SK-N-SH treated with all-trans-retinoic acid at 6 μM for 48 hours (cell line): ENCODE data around the gene KLK10.

Experiments used
- ATAC-seq: fragments of 200-7000 bp; cut with Tn5 transposase; 3 replicates; pipeline ENCODE4 v1.9.1; 2020; ENCODE audit warnings: mild to moderate bottlenecking, moderate library complexity
- ARNTL ChIP-seq: fragments of 450-650 bp; formaldehyde crosslinking; IDR thresholded peaks from 2 replicates; pipeline ENCODE4 v1.5.0; 2020; ENCODE audit warnings: low read depth, mild to moderate bottlenecking, moderate library complexity, borderline replicate concordance
- BACH2 ChIP-seq: fragments of 250-450 bp; sonication (Bioruptor Pico); IDR thresholded peaks from 2 replicates; pipeline ENCODE4 v1.9.0; 2021; ENCODE audit warnings: mild to moderate bottlenecking, borderline replicate concordance
- CSDC2 ChIP-seq: fragments of 250-450 bp; sonication (Bioruptor Pico); IDR thresholded peaks from 2 replicates; pipeline ENCODE4 v1.5.0; 2020; ENCODE audit warnings: mild to moderate bottlenecking, moderate library complexity
- ESRRG ChIP-seq: fragments of 250-450 bp; sonication (Bioruptor Pico); IDR thresholded peaks from 2 replicates; pipeline ENCODE4 v1.6.1; 2021; ENCODE audit warnings: mild to moderate bottlenecking
- GLIS3 ChIP-seq: fragments of 250-450 bp; sonication (Bioruptor Pico); IDR thresholded peaks from 2 replicates; pipeline ENCODE4 v1.5.0; 2020; ENCODE audit warnings: mild to moderate bottlenecking, moderate library complexity
- ISL1 ChIP-seq: fragments of 250-450 bp; sonication (Bioruptor Pico); IDR thresholded peaks from 2 replicates; pipeline ENCODE4 v2.1.2; 2022; ENCODE audit warnings: mild to moderate bottlenecking, moderate library complexity
- OSR1 ChIP-seq: fragments of 250-450 bp; sonication (Bioruptor Pico); IDR thresholded peaks from 2 replicates; pipeline ENCODE4 v1.8.0; 2022; ENCODE audit warnings: moderate library complexity, mild to moderate bottlenecking, inconsistent platforms
- PPARA ChIP-seq: fragments of 250-450 bp; sonication (Bioruptor Pico); IDR thresholded peaks from 2 replicates; pipeline ENCODE4 v1.5.0; 2020; ENCODE audit warnings: mild to moderate bottlenecking, borderline replicate concordance
- RARB ChIP-seq: fragments of 250-450 bp; sonication (Bioruptor Pico); IDR thresholded peaks from 2 replicates; pipeline ENCODE4 v1.8.0; 2021; ENCODE audit warnings: mild to moderate bottlenecking, moderate library complexity
- SNAI2 ChIP-seq: fragments of 250-450 bp; sonication (Bioruptor Pico); IDR thresholded peaks from 2 replicates; pipeline ENCODE4 v1.5.0; 2020; ENCODE audit warnings: mild to moderate bottlenecking, moderate library complexity
- TCF4 ChIP-seq: fragments of 250-450 bp; sonication (Bioruptor Pico); IDR thresholded peaks from 2 replicates; pipeline ENCODE4 v1.8.0; 2021; ENCODE audit warnings: mild to moderate bottlenecking, moderate library complexity, borderline replicate concordance
- TOX ChIP-seq: fragments of 250-450 bp; sonication (Bioruptor Pico); IDR thresholded peaks from 2 replicates; pipeline ENCODE4 v1.8.0; 2021; ENCODE audit warnings: mild to moderate bottlenecking, moderate library complexity, borderline replicate concordance
- ZC3H10 ChIP-seq: fragments of 250-450 bp; sonication (Bioruptor Pico); IDR thresholded peaks from 2 replicates; pipeline ENCODE4 v1.5.1; 2021; ENCODE audit warnings: mild to moderate bottlenecking, moderate library complexity
- ZFP3 ChIP-seq: fragments of 250-450 bp; sonication (Bioruptor Pico); IDR thresholded peaks from 2 replicates; pipeline ENCODE4 v1.5.0; 2020; ENCODE audit warnings: mild to moderate bottlenecking, moderate library complexity
- ZFP30 ChIP-seq: fragments of 450-650 bp; formaldehyde crosslinking; IDR thresholded peaks from 2 replicates; pipeline ENCODE4 v1.5.0; 2022; ENCODE audit warnings: mild to moderate bottlenecking, moderate library complexity
- ZNF565 ChIP-seq: fragments of 450-650 bp; formaldehyde crosslinking; conservative IDR thresholded peaks from 2 replicates; pipeline ENCODE4 v1.5.0; 2020; ENCODE audit warnings: low read depth, mild to moderate bottlenecking, moderate library complexity
- ZNF70 ChIP-seq: fragments of 450-650 bp; formaldehyde crosslinking; IDR thresholded peaks from 2 replicates; pipeline ENCODE4 v1.5.0; 2020; ENCODE audit warnings: mild to moderate bottlenecking, moderate library complexity
- ZNF8 ChIP-seq: fragments of 450-650 bp; formaldehyde crosslinking; IDR thresholded peaks from 2 replicates; pipeline ENCODE4 v1.5.0; 2020; ENCODE audit warnings: mild to moderate bottlenecking, moderate library complexity
- TF ChIP-seq, protein P1 (sequence below): fragments of 250-450 bp; sonication (Bioruptor Pico); IDR thresholded peaks from 2 replicates; pipeline ENCODE4 v1.8.0; 2020; ENCODE audit warnings: mild to moderate bottlenecking, moderate library complexity, borderline replicate concordance
- TF ChIP-seq, protein P2 (sequence below): fragments of 250-450 bp; sonication (Bioruptor Pico); IDR thresholded peaks from 2 replicates; pipeline ENCODE4 v1.5.0; 2020; ENCODE audit warnings: mild to moderate bottlenecking, moderate library complexity
- TF ChIP-seq, protein P3 (sequence below): fragments of 250-450 bp; sonication (Bioruptor Pico); IDR thresholded peaks from 2 replicates; pipeline ENCODE4 v1.5.1; 2020; ENCODE audit warnings: low read depth, mild to moderate bottlenecking, moderate library complexity
- TF ChIP-seq, protein P4 (sequence below): fragments of 250-450 bp; sonication (Bioruptor Pico); IDR thresholded peaks from 2 replicates; pipeline ENCODE4 v1.5.1; 2021; ENCODE audit warnings: mild to moderate bottlenecking, moderate library complexity

The KLK10 gene

DNA sequence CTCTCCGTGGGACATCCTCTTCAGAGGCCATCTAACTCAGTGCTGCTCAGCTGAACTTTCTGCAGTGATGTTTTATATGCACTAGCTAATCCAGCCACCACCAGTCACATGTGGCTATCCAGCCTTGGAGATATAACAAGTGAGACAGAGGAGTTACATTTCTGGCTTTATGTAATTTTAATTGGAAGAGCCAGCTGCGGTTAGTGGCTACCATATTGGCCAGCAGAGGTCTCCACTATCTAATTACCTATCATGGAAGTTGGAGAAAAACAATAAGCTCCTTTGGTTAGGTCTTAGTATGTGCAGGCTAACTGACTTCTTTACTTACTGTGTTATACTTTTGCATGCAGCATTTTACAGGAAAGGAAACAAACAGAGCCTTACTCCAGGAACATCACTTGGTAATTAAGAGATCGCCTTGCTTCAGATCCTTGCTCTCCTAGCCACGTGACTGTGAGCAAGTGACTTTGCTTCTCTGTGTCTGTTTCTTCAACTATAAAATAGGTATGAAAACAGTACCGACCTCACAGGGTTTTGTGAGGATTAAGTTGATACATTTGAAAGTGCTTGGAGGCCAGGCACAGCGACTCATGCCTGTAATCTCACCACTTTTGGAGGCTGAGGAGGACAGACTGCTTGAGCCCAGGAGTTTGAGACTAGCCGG lies 1.6 kb upstream of the KLK10 start:
- TF ChIP-seq, protein P1, sequence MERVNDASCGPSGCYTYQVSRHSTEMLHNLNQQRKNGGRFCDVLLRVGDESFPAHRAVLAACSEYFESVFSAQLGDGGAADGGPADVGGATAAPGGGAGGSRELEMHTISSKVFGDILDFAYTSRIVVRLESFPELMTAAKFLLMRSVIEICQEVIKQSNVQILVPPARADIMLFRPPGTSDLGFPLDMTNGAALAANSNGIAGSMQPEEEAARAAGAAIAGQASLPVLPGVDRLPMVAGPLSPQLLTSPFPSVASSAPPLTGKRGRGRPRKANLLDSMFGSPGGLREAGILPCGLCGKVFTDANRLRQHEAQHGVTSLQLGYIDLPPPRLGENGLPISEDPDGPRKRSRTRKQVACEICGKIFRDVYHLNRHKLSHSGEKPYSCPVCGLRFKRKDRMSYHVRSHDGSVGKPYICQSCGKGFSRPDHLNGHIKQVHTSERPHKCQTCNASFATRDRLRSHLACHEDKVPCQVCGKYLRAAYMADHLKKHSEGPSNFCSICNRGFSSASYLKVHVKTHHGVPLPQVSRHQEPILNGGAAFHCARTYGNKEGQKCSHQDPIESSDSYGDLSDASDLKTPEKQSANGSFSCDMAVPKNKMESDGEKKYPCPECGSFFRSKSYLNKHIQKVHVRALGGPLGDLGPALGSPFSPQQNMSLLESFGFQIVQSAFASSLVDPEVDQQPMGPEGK (CRISPR knock-in tag) = no peak
- TF ChIP-seq TCF4 (CRISPR knock-in tag) (no peak), TOX (no peak), ZFP3 (no peak), PPARA (CRISPR knock-in tag) (no peak), ZNF70 (no peak), BACH2 (CRISPR knock-in tag) (no peak), ZC3H10 (CRISPR knock-in tag) (no peak), ISL1 (no peak), GLIS3 (CRISPR knock-in tag) (no peak)
- TF ChIP-seq, all 23 proteins: peak for 0
- ATAC-seq = peak; percentile 69

DNA sequence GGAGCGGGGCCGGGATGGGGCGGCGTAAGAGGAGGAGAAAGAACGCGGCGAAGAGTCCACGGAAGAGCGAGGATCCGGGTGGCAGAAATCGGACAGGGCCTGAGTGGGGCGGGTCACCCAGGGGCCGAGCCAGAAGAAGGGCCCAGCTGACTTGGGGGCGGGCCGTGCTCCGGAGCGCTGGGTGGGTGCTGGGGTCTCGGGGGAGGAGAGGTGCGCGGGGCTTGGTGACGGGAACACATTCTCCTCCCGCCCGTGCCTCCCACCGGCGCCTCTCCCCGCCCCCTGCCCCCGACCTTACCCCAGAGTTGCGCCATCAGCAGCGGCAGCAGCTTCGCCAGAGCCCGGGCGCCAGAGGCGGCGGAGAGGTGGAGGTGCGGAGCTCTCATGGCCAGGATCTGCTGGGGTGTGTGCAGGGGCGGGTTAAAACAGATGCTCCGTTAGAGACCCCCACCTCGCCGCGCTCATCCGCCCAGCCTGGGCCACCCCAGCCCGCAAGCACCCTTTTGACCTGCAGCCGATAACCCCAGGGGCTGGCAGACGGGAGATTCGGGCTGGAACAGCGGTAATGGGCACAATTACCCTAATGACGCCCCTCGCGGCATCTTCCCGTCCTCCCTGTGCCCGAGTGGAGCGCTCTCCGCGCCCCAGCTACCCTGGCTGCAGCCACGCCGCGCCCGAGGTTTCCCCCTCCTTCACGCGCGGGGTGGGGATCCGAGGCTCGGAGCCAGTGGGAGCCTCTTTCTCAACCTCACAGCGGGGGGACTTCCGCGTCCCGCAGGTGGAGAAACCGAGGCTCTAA lies 565 bp downstream of the KLK10 start:
- TF ChIP-seq ZNF70 = no peak
- no peak for TF ChIP-seq TOX
- TF ChIP-seq CSDC2 (CRISPR knock-in tag) = no peak
- TF ChIP-seq, protein P2, sequence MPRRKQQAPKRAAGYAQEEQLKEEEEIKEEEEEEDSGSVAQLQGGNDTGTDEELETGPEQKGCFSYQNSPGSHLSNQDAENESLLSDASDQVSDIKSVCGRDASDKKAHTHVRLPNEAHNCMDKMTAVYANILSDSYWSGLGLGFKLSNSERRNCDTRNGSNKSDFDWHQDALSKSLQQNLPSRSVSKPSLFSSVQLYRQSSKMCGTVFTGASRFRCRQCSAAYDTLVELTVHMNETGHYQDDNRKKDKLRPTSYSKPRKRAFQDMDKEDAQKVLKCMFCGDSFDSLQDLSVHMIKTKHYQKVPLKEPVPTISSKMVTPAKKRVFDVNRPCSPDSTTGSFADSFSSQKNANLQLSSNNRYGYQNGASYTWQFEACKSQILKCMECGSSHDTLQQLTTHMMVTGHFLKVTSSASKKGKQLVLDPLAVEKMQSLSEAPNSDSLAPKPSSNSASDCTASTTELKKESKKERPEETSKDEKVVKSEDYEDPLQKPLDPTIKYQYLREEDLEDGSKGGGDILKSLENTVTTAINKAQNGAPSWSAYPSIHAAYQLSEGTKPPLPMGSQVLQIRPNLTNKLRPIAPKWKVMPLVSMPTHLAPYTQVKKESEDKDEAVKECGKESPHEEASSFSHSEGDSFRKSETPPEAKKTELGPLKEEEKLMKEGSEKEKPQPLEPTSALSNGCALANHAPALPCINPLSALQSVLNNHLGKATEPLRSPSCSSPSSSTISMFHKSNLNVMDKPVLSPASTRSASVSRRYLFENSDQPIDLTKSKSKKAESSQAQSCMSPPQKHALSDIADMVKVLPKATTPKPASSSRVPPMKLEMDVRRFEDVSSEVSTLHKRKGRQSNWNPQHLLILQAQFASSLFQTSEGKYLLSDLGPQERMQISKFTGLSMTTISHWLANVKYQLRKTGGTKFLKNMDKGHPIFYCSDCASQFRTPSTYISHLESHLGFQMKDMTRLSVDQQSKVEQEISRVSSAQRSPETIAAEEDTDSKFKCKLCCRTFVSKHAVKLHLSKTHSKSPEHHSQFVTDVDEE (CRISPR knock-in tag) = no peak
- no peak for TF ChIP-seq TCF4 (CRISPR knock-in tag)
- no peak for TF ChIP-seq PPARA (CRISPR knock-in tag)
- TF ChIP-seq GLIS3 (CRISPR knock-in tag) = no peak
- no peak for TF ChIP-seq ZNF8
- no peak for TF ChIP-seq ESRRG (CRISPR knock-in tag)
- TF ChIP-seq, protein P3, sequence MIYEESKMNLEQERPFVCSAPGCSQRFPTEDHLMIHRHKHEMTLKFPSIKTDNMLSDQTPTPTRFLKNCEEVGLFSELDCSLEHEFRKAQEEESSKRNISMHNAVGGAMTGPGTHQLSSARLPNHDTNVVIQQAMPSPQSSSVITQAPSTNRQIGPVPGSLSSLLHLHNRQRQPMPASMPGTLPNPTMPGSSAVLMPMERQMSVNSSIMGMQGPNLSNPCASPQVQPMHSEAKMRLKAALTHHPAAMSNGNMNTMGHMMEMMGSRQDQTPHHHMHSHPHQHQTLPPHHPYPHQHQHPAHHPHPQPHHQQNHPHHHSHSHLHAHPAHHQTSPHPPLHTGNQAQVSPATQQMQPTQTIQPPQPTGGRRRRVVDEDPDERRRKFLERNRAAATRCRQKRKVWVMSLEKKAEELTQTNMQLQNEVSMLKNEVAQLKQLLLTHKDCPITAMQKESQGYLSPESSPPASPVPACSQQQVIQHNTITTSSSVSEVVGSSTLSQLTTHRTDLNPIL (CRISPR knock-in tag) = no peak
- no peak for TF ChIP-seq RARB (CRISPR knock-in tag)
- no peak for TF ChIP-seq ISL1
- ATAC-seq = no peak

DNA sequence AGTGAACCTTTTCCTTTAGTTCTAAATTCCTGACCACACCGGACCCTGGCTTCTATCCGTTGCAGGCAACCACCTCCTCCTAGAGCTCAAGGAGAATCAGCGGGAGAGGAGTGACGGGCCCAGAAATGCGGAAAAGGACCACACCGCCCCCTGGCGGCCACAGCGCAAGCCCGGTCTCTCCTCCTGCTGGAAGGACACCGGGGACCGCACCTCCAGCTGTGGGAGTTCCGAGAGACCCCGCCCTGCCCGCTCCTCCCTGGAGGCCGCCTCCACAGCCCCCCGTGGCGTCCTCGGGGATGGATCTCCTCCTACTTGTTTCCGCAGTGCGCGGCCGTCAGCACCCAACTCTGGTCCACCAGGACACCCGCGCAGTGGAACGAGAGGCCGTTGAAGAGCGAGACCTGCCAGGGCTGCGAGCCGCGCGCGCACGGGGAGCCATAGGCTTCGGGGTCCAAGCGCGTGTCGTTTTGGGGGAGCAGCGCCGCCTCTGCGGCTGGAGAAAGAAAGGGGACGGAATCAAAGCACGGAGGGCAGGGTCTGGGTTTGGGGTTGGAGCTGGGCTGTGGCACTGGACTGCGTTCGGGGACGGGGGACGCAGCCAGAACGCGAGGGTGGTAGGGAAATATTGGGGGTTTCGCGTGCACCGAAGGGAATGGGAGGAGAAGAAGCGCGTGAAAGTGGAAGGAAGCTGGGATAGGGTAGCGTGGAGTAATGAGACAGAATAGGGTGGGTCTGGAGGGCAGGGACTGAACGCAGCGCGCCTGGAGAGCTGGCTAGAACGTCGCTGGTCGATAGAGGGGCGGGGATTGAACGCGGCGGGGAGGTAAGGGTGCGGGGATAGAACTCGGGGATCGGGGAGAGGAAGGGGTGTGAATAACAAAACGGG lies 2.5 kb downstream of the KLK10 start:
- ATAC-seq = peak; percentile 76
- no peak for TF ChIP-seq ARNTL
- no peak for TF ChIP-seq SNAI2 (CRISPR knock-in tag)
- no peak for TF ChIP-seq GLIS3 (CRISPR knock-in tag)
- no peak for TF ChIP-seq ZC3H10 (CRISPR knock-in tag)
- TF ChIP-seq ZNF8 = no peak
- TF ChIP-seq BACH2 (CRISPR knock-in tag) = no peak
- TF ChIP-seq, protein P3 (CRISPR knock-in tag) = no peak
- TF ChIP-seq, protein P4, sequence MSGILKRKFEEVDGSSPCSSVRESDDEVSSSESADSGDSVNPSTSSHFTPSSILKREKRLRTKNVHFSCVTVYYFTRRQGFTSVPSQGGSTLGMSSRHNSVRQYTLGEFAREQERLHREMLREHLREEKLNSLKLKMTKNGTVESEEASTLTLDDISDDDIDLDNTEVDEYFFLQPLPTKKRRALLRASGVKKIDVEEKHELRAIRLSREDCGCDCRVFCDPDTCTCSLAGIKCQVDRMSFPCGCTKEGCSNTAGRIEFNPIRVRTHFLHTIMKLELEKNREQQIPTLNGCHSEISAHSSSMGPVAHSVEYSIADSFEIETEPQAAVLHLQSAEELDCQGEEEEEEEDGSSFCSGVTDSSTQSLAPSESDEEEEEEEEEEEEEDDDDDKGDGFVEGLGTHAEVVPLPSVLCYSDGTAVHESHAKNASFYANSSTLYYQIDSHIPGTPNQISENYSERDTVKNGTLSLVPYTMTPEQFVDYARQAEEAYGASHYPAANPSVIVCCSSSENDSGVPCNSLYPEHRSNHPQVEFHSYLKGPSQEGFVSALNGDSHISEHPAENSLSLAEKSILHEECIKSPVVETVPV = no peak
- TF ChIP-seq, protein P2 (CRISPR knock-in tag) = no peak
- no peak for TF ChIP-seq ESRRG (CRISPR knock-in tag)
- no peak for TF ChIP-seq RARB (CRISPR knock-in tag)
- TF ChIP-seq OSR1 (CRISPR knock-in tag) = no peak
- no peak for TF ChIP-seq PPARA (CRISPR knock-in tag)
- no peak for TF ChIP-seq ZFP3
- TF ChIP-seq ZNF70 = no peak
- no peak for TF ChIP-seq ZNF565
- no peak for TF ChIP-seq ZFP30 (CRISPR knock-in tag)
- no peak for TF ChIP-seq TOX
- no peak for TF ChIP-seq ISL1
